IMR-90 (cell line): ENCODE results near the gene MTMR6.

ENCODE experiments used
- BHLHE40 ChIP-seq: fragments of 150-350 bp; IDR thresholded peaks from 2 replicates; pipeline ENCODE4 v1.6.1; 2016; ENCODE audit warnings: mild to moderate bottlenecking, low read depth, low read length
- CTCF ChIP-seq: conservative IDR thresholded peaks from 2 replicates; pipeline ENCODE4 v1.5.1; 2012; ENCODE audit warnings: mild to moderate bottlenecking, low read depth, low read length, improper control_type of control experiment
- RAD21 ChIP-seq: IDR thresholded peaks from 2 replicates; pipeline ENCODE4 v1.6.1; 2012; ENCODE audit warnings: low read length, improper control_type of control experiment

GRCh38 chr13:25196971-25197370 lies 90.3 kb downstream of the MTMR6 start:
- TF ChIP-seq CTCF, result no peak
- TF ChIP-seq RAD21, result no peak
- no peak for TF ChIP-seq BHLHE40
